ENCODE results near the gene CSF2. TPM values are rescaled to one million over a fixed set of nuclear protein-coding genes. Genes with fewer than 3 reads are reported as not detected.

The CSF2 gene
- polyA plus RNA-seq, 1 donor (not counting 4 experiments of a cell fraction or from before 2014, with no cell fraction given) = 7.2 TPM

- Histone ChIP-seq H3K27ac (ENCODE audit: control insufficient read depth, insufficient read depth, low read length) (no peak overlapping the region), H3K27me3 (ENCODE audit: control insufficient read depth, extremely low read depth, insufficient read depth, low read length) (peaks cover 3% of the 10 kb centered on the region), H3K4me2 (ENCODE audit: control insufficient read depth, extremely low read depth, insufficient read depth, low read depth, low read length) (no peak overlapping the region), H3K9me1 (ENCODE audit: control insufficient read depth, extremely low read depth, insufficient read depth, low read length) (no peaks in the 10 kb centered on the region), H3K4me1 (ENCODE audit: control insufficient read depth, extremely low read depth, insufficient read depth, low read length) (no peaks in the 10 kb centered on the region), H3K79me2 (ENCODE audit: control insufficient read depth, insufficient read depth, low read length) (no peaks in the 10 kb centered on the region), H2AFZ (ENCODE audit: control insufficient read depth, low read length) (no peak overlapping the region), H3K9me3 (ENCODE audit: control insufficient read depth, low read depth, low read length) (no peaks in the 10 kb centered on the region), H4K20me1 (ENCODE audit: control insufficient read depth, extremely low read depth, insufficient read depth, low read length) (no peaks in the 10 kb centered on the region), H3K4me3 (ENCODE audit: control insufficient read depth in 2 of 3, extremely low read depth in 1 of 3, insufficient read depth in 2 of 3, low read depth in 1 of 3, low read length in 3 of 3) (no peak overlapping the region), H3K9ac (ENCODE audit: control insufficient read depth, extremely low read depth, insufficient read depth, low read length) (no peak overlapping the region), H3K36me3 (ENCODE audit: control insufficient read depth in 2 of 2, extremely low read depth in 1 of 2, insufficient read depth in 2 of 2, low read length in 2 of 2) (no peaks in the 10 kb centered on the region)
- DNase-seq (ENCODE audit: low read depth, low spot score) = no peak
- dilution Hi-C loops (cut with MboI; ENCODE audit: extremely low pct_ligation_motif_present, low sequenced_read_pairs) = no loop called here
- no peak for FAIRE-seq
- no peak for TF ChIP-seq CTCF (optimal IDR thresholded peaks at IDR 0.05 in 1 of 3, IDR thresholded peaks at IDR 0.05 in 1 of 3, conservative IDR thresholded peaks at IDR 0.05 in 1 of 3; ENCODE audit: extremely low read depth in 1 of 3, insufficient read depth in 2 of 3, low read length in 3 of 3)
- TF ChIP-seq EZH2 (IDR thresholded peaks at IDR 0.05; ENCODE audit: low read length) = no peak
Observed at GRCh38 chr5:132037353-132037752, 36.2 kb upstream of the CSF2 start.

GRCh38 chr5:132044207-132044606 lies 29.4 kb upstream of the CSF2 start:
- no peak for FAIRE-seq
- DNase-seq (ENCODE audit: low read depth, low spot score) = no peak
- Histone ChIP-seq H3K4me3 (ENCODE audit: control insufficient read depth in 2 of 3, extremely low read depth in 1 of 3, insufficient read depth in 2 of 3, low read depth in 1 of 3, low read length in 3 of 3) (no peak overlapping the region), H3K36me3 (ENCODE audit: control insufficient read depth in 2 of 2, extremely low read depth in 1 of 2, insufficient read depth in 2 of 2, low read length in 2 of 2) (no peaks in the 10 kb centered on the region), H3K9me1 (ENCODE audit: control insufficient read depth, extremely low read depth, insufficient read depth, low read length) (no peaks in the 10 kb centered on the region), H3K9me3 (ENCODE audit: control insufficient read depth, low read depth, low read length) (no peaks in the 10 kb centered on the region), H3K27ac (ENCODE audit: control insufficient read depth, insufficient read depth, low read length) (no peak overlapping the region), H2AFZ (ENCODE audit: control insufficient read depth, low read length) (no peak overlapping the region), H3K27me3 (ENCODE audit: control insufficient read depth, extremely low read depth, insufficient read depth, low read length) (peaks cover 13% of the 10 kb centered on the region), H4K20me1 (ENCODE audit: control insufficient read depth, extremely low read depth, insufficient read depth, low read length) (no peaks in the 10 kb centered on the region), H3K9ac (ENCODE audit: control insufficient read depth, extremely low read depth, insufficient read depth, low read length) (no peak overlapping the region), H3K79me2 (ENCODE audit: control insufficient read depth, insufficient read depth, low read length) (no peaks in the 10 kb centered on the region), H3K4me2 (ENCODE audit: control insufficient read depth, extremely low read depth, insufficient read depth, low read depth, low read length) (no peak overlapping the region), H3K4me1 (ENCODE audit: control insufficient read depth, extremely low read depth, insufficient read depth, low read length) (no peaks in the 10 kb centered on the region)
- TF ChIP-seq EZH2 (IDR thresholded peaks at IDR 0.05; ENCODE audit: low read length) (no peak), CTCF (optimal IDR thresholded peaks at IDR 0.05 in 1 of 3, IDR thresholded peaks at IDR 0.05 in 1 of 3, conservative IDR thresholded peaks at IDR 0.05 in 1 of 3; ENCODE audit: extremely low read depth in 1 of 3, insufficient read depth in 2 of 3, low read length in 3 of 3) (no peak)
- dilution Hi-C loops (cut with MboI; ENCODE audit: extremely low pct_ligation_motif_present, low sequenced_read_pairs) = no loop called here

Measured in keratinocyte (primary cell).